Neural cell (in vitro differentiated cells): Measurements from ENCODE around the gene ERCC2. TPM values are rescaled to one million over a fixed set of nuclear protein-coding genes. Genes with fewer than 3 reads are reported as not detected.

Experiments used
- H2AFZ ChIP-seq: fragments of 200-600, 300-800 bp; sonication (generic), shearing (Covaris generic); 2 replicates; pipeline ENCODE4 v1.6.0; 2014; ENCODE audit warnings: low read depth, mild to moderate bottlenecking, antibody characterized with exemption, low read length, moderate library complexity
- H3F3A ChIP-seq: fragments of 200-600 bp; shearing (Covaris generic); 2 replicates; pipeline ENCODE4 v1.6.1; 2016; ENCODE audit warnings: mild to moderate bottlenecking, moderate library complexity, mixed read lengths, antibody characterized with exemption, low read length; ENCODE audit not compliant: insufficient read depth, poor library complexity, severe bottlenecking
- H3K27ac ChIP-seq: fragments of 200-600, 300-800 bp; sonication (generic), shearing (Covaris generic); 2 replicates; pipeline ENCODE4 v1.5.1; 2014; ENCODE audit warnings: mild to moderate bottlenecking, low read length, moderate library complexity
- H3K27me3 ChIP-seq: fragments of 300-800, 200-600 bp; sonication (generic), shearing (Covaris generic); 2 replicates; pipeline ENCODE4 v1.6.0; 2014; ENCODE audit warnings: mild to moderate bottlenecking, low read depth, low read length, moderate library complexity; ENCODE audit not compliant: insufficient read depth
- H3K36me3 ChIP-seq: fragments of 300-800, 200-600 bp; sonication (generic), shearing (Covaris generic); 2 replicates; pipeline ENCODE4 v1.5.1; 2014; ENCODE audit warnings: mild to moderate bottlenecking, antibody characterized with exemption, low read length, moderate library complexity; ENCODE audit not compliant: insufficient read depth
- H3K4me2 ChIP-seq: fragments of 300-800, 200-600 bp; sonication (generic), shearing (Covaris generic); 2 replicates; pipeline ENCODE4 v1.6.0; 2014; ENCODE audit warnings: mild to moderate bottlenecking, low read length
- H3K4me3 ChIP-seq: fragments of 300-800, 200-600 bp; sonication (generic), shearing (Covaris generic); 2 replicates; pipeline ENCODE4 v1.5.1; 2014; ENCODE audit warnings: mild to moderate bottlenecking, low read length, moderate library complexity
- H3K79me2 ChIP-seq: fragments of 200-600 bp; shearing (Covaris generic); replicated peaks from 2 replicates; pipeline ENCODE4 v1.6.0; 2014; ENCODE audit warnings: mild to moderate bottlenecking, low read length, moderate library complexity; ENCODE audit not compliant: insufficient read depth
- H3K9ac ChIP-seq: fragments of 300-800, 200-600 bp; sonication (generic), shearing (Covaris generic); 2 replicates; pipeline ENCODE4 v1.6.1; 2016; ENCODE audit warnings: mild to moderate bottlenecking, low read length, mixed read lengths
- H3K9me2 ChIP-seq: fragments of 200-600 bp; shearing (Covaris generic); 2 replicates; pipeline ENCODE4 v1.6.1; 2016; ENCODE audit warnings: mild to moderate bottlenecking, low read length, mixed read lengths; ENCODE audit not compliant: insufficient read depth
- H3K9me3 ChIP-seq: fragments of 200-600, 300-800 bp; sonication (generic), shearing (Covaris generic); 2 replicates; pipeline ENCODE4 v1.6.1; 2016; ENCODE audit warnings: mild to moderate bottlenecking, mixed run types, low read length, moderate library complexity, mixed read lengths
- H4K20me1 ChIP-seq: fragments of 200-600 bp; shearing (Covaris generic); 2 replicates; pipeline ENCODE4 v1.6.1; 2016; ENCODE audit warnings: mild to moderate bottlenecking, mixed run types; ENCODE audit not compliant: insufficient read depth
- CTCF ChIP-seq: fragments of 450-650 bp; IDR thresholded peaks from 2 replicates; pipeline ENCODE4 v1.5.1; 2014; ENCODE audit warnings: antibody characterized with exemption, mild to moderate bottlenecking, moderate library complexity; ENCODE audit not compliant: poor library complexity, severe bottlenecking
- EP300 ChIP-seq: fragments of 450-650 bp; conservative IDR thresholded peaks from 2 replicates; pipeline ENCODE4 v1.6.1; 2014; ENCODE audit warnings: antibody characterized with exemption, mild to moderate bottlenecking, moderate library complexity; ENCODE audit not compliant: poor library complexity, severe bottlenecking
- EZH2 ChIP-seq: fragments of 200-600, 300-800 bp; shearing (Covaris generic), sonication (generic); IDR thresholded peaks from 2 replicates; pipeline ENCODE4 v1.6.1; 2014; ENCODE audit warnings: antibody characterized with exemption, low read length, borderline replicate concordance, mild to moderate bottlenecking; ENCODE audit not compliant: insufficient read depth, poor library complexity, severe bottlenecking
- MXI1 ChIP-seq: fragments of 450-650 bp; conservative IDR thresholded peaks from 2 replicates; pipeline ENCODE4 v1.6.1; 2014; ENCODE audit warnings: antibody characterized with exemption, mild to moderate bottlenecking; ENCODE audit not compliant: poor library complexity, severe bottlenecking
- POLR2AphosphoS5 ChIP-seq: IDR thresholded peaks from 2 replicates; pipeline ENCODE4 v1.6.1; 2012
- RAD21 ChIP-seq: fragments of 450-650 bp; conservative IDR thresholded peaks from 2 replicates; pipeline ENCODE4 v1.6.1; 2014; ENCODE audit warnings: antibody characterized with exemption, mild to moderate bottlenecking, moderate library complexity
- REST ChIP-seq: IDR thresholded peaks from 2 replicates; pipeline ENCODE4 v1.6.1; 2012; ENCODE audit warnings: borderline replicate concordance
- SMC3 ChIP-seq: fragments of 450-650 bp; conservative IDR thresholded peaks from 2 replicates; pipeline ENCODE4 v1.6.1; 2014; ENCODE audit warnings: antibody characterized with exemption, mild to moderate bottlenecking, moderate library complexity; ENCODE audit not compliant: poor library complexity
- TAF1 ChIP-seq: IDR thresholded peaks from 2 replicates; pipeline ENCODE4 v1.6.1; 2012; ENCODE audit warnings: low read depth
- polyA plus RNA-seq: library from polyadenylated mRNA; depleted of rRNA; stranded (reverse); fragments of >200 nt; gene quantifications from 2 replicates; pipeline ENCODE4 v1.2.3, GENCODE V29; 2014

The ERCC2 gene
- polyA plus RNA-seq, 1 donor from 2014 or later, result 28.8 TPM

- no peaks in the 10 kb centered on the region for H3K79me2 ChIP-seq
Measured at GRCh38 chr19:45352471-45352870, 17.9 kb downstream of the ERCC2 start.

GRCh38 chr19:45352062-45352461, 18.3 kb downstream of the ERCC2 start:
- Histone ChIP-seq H3K36me3 (no peaks in the 10 kb centered on the region), H3K4me2 (no peak overlapping the region), H3K27me3 (no peaks in the 10 kb centered on the region), H3K79me2 (no peaks in the 10 kb centered on the region), H4K20me1 (no peaks in the 10 kb centered on the region), H3K4me3 (no peak overlapping the region), H3K9me3 (no peaks in the 10 kb centered on the region), H3K27ac (no peak overlapping the region), H3K9ac (no peak overlapping the region), H2AFZ (no peak overlapping the region), H3F3A (no peaks in the 10 kb centered on the region), H3K9me2 (no peaks in the 10 kb centered on the region)
- no peak for TF ChIP-seq POLR2AphosphoS5
- TF ChIP-seq MXI1, result no peak
- no peak for TF ChIP-seq EP300
- no peak for TF ChIP-seq EZH2
- TF ChIP-seq REST, result no peak
- no peak for TF ChIP-seq SMC3

More at GRCh38 chr19:45352471-45352870, 17.9 kb downstream of the ERCC2 start:
- Histone ChIP-seq H3K27me3 (no peaks in the 10 kb centered on the region), H3K4me3 (no peak overlapping the region), H3K9ac (no peak overlapping the region), H3K36me3 (no peaks in the 10 kb centered on the region), H2AFZ (no peak overlapping the region), H4K20me1 (no peaks in the 10 kb centered on the region), H3K9me2 (no peaks in the 10 kb centered on the region), H3K27ac (no peak overlapping the region), H3K9me3 (no peaks in the 10 kb centered on the region), H3F3A (no peaks in the 10 kb centered on the region), H3K4me2 (no peak overlapping the region)
- TF ChIP-seq EP300 (no peak), SMC3 (no peak), CTCF (no peak), REST (no peak), POLR2AphosphoS5 (no peak), RAD21 (no peak), MXI1 (no peak), EZH2 (no peak), TAF1 (no peak)
